ENCODE data around the gene CCDC85C. TPM values are rescaled to one million over a fixed set of nuclear protein-coding genes. Genes with fewer than 3 reads are reported as not detected.
A peak's percentile ranks its signal among the peaks of the same experiment; 100 is the strongest.

Gene CCDC85C
- total RNA-seq, 2 experiments from 2014 or later = 11.3 to 12.7 TPM

DNA sequence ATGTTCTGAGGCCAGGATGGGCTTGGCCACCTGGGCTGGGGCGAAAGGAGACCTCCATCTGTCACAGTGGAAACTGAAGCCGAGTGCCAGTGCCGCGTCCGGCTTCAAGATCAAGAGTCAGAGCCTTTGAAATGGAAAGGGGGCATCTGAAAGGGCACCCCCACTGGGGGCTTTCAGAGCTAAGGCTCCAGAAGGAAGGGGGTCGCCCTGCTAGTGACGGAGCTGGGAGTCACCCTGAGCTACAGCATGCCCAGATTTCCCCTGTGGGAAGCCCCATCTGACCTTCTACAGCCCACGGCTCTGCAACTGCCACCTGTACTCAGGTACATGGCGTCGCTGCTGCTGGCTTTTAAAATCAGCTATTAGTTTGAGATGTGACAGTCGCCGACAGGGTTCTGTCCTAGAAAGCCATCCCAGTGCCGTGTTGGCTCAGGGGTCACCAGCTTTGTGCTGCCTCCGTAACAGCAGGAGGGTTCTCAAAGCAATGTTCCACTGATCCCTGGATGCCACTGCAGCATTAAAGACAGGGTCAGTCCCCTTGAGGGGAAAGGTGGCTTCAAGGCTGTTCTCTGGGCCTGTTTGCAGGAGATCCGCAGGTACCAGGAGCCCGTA lies 91.3 kb downstream of the CCDC85C start:
- intact Hi-C loops (cut with micrococcal nuclease) = no loop called here
- CTCF ChIA-PET = interaction anchor here (0.6 to 1.9 kb wide), 3 partner anchors 9 to 116 kb away, joined by 3 to 4 read pairs (median 3); no protein-coding TSS in a partner anchor
- Mint-ChIP-seq H3K36me3 (ENCODE audit: low read depth) (peaks cover 9% of the 10 kb centered on the region), H3K9me3 (no peaks in the 10 kb centered on the region), H3K4me1 (ENCODE audit: low read depth) (no peaks in the 10 kb centered on the region), H3K27ac (no peak overlapping the region), H3K27me3 (ENCODE audit: low read depth) (no peaks in the 10 kb centered on the region), H3K4me3 (no peak overlapping the region)
- no peak for DNase-seq

DNA sequence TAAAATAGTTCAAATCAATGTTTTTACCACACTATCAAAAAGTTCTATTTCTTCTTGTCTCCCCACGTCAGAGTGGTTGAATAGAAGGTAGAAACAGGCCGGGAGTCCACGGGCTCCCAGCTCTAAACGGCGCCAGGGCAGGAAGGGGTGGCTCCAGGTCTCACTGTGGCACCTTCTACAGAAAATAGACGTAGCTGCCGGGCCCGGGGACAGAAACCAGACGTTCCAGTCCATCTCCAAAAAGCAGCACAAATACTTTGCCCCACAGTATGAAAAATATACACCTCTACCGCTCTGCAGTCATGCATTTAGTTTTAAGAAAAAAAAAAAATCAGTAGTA lies 91.9 kb downstream of the CCDC85C start:
- Mint-ChIP-seq H3K9me3 (no peaks in the 10 kb centered on the region), H3K4me1 (ENCODE audit: low read depth) (no peaks in the 10 kb centered on the region), H3K4me3 (no peak overlapping the region), H3K27ac (peak overlapping the region; percentile 41), H3K36me3 (ENCODE audit: low read depth) (peaks cover 12% of the 10 kb centered on the region), H3K27me3 (ENCODE audit: low read depth) (no peaks in the 10 kb centered on the region)
- no peak for DNase-seq
- intact Hi-C loops (cut with micrococcal nuclease) = no loop called here
- CTCF ChIA-PET = interaction anchor here (0.6 to 1.9 kb wide), 4 partner anchors 10 to 117 kb away, joined by 3 to 4 read pairs (median 3); no protein-coding TSS in a partner anchor

DNA sequence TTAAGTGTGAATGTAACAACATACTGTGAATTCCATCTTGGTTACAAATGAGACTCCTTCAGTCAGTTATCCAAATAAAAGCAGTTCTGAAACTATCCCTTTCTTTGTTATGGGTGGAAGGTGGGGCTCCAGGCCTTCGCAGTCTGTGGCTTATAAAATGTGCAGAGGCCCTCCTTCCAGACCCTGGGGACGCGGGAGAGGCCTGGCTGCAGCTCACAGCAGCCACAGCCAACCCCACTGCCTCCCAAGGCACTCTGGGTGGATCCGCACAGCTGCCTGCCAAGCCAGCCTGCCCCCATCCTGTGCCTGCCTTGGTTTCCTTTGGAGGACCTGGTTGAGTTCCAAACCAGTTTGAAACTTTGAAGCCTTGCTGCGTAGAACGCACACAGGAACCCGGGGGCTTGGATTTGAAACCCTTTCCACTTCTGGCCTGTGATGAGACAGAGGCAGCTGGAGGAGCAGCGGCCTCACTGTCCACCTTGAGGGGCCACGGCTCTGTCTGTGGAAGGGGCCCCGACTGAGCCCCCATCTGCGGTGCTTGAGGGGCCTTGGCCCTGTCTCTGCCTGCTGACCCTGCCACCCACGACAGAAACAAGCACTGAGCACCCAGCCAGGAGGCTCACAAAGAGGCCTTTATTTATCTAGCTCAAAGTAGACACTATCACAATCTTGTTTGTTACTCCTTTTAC lies 92.4 kb downstream of the CCDC85C start:
- peak overlapping the region; percentile 41 for H3K27ac Mint-ChIP-seq
- H3K4me3 Mint-ChIP-seq = no peak overlapping the region
- no peaks in the 10 kb centered on the region for H3K27me3 Mint-ChIP-seq (ENCODE audit: low read depth)
- no peaks in the 10 kb centered on the region for H3K4me1 Mint-ChIP-seq (ENCODE audit: low read depth)
- intact Hi-C loops (cut with micrococcal nuclease) = no loop called here
- DNase-seq = no peak
- H3K36me3 Mint-ChIP-seq (ENCODE audit: low read depth) = peaks cover 15% of the 10 kb centered on the region
- H3K9me3 Mint-ChIP-seq = no peaks in the 10 kb centered on the region
- CTCF ChIA-PET = interaction anchor here (0.6 to 1.9 kb wide), 3 partner anchors 10 to 117 kb away, joined by 3 to 4 read pairs (median 3); no protein-coding TSS in a partner anchor

DNA sequence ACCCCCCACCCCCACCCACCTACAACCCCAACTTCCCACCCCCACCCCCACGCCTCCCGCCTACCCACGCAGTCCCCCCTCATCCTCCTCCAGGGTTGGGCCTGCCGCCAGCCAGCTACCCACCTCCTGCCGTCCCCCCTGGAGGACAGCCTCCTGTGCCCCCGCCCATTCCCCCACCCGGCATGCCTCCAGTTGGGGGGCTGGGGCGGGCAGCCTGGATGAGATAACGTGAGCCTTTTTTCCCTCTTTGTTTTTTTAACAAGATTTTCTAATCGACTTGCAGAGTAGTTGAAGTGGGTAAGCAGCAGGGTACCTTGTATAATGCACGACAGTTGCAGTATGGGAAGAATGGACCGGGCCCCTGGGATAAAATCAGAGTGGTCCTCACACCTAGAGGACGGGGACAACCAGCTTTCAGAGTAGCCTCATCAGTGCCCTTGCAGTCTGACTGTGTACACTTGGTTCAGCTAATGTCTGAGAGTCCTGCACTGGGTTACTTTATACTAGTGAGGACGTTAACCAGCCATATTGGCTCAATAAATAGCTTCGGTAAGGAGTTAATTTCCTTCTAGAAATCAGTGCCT lies 93.4 kb downstream of the CCDC85C start:
- no peak overlapping the region for H3K27ac Mint-ChIP-seq
- H3K27me3 Mint-ChIP-seq (ENCODE audit: low read depth) = no peaks in the 10 kb centered on the region
- intact Hi-C loops (cut with micrococcal nuclease) = no loop called here
- CTCF ChIA-PET = interaction anchor here (1.2 kb wide), 1 partner anchor 118 kb away, joined by 3 read pairs; no protein-coding TSS in a partner anchor
- peaks cover 18% of the 10 kb centered on the region for H3K36me3 Mint-ChIP-seq (ENCODE audit: low read depth)
- DNase-seq = no peak
- no peaks in the 10 kb centered on the region for H3K4me1 Mint-ChIP-seq (ENCODE audit: low read depth)
- no peak overlapping the region for H3K4me3 Mint-ChIP-seq
- no peaks in the 10 kb centered on the region for H3K9me3 Mint-ChIP-seq

DNA sequence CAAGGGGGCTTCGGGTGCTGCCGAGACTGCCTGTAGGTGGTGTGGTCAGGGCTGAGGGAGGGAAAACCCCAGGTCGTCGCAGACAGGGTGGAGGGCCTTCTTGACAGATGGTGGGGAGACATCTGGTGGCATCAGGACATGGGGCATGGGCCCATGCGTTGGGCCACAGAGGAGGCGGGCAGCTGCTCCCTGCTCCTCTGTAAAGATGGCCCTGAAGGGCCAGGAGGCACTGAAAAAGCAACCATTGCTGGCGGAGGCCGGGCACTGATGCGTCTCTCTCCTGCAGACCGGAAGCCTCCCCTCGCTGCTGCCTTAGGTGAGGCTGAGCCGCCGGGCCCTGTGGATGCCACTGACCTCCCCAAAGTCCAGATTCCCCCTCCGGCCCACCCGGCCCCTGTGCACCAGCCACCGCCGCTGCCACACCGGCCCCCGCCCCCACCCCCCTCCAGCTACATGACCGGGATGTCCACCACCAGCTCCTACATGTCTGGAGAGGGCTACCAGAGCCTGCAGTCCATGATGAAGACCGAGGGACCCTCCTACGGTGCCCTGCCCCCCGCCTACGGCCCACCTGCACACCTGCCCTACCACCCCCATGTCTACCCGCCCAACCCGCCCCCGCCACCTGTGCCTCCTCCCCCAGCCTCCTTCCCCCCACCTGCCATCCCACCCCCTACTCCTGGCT lies 94.0 kb downstream of the CCDC85C start:
- no peak overlapping the region for H3K4me3 Mint-ChIP-seq
- H3K27ac Mint-ChIP-seq = no peak overlapping the region
- no peak for DNase-seq
- peaks cover 22% of the 10 kb centered on the region for H3K36me3 Mint-ChIP-seq (ENCODE audit: low read depth)
- no peaks in the 10 kb centered on the region for H3K4me1 Mint-ChIP-seq (ENCODE audit: low read depth)
- CTCF ChIA-PET = no interaction called here
- no peaks in the 10 kb centered on the region for H3K27me3 Mint-ChIP-seq (ENCODE audit: low read depth)
- H3K9me3 Mint-ChIP-seq = no peaks in the 10 kb centered on the region
- intact Hi-C loops (cut with micrococcal nuclease) = no loop called here

DNA sequence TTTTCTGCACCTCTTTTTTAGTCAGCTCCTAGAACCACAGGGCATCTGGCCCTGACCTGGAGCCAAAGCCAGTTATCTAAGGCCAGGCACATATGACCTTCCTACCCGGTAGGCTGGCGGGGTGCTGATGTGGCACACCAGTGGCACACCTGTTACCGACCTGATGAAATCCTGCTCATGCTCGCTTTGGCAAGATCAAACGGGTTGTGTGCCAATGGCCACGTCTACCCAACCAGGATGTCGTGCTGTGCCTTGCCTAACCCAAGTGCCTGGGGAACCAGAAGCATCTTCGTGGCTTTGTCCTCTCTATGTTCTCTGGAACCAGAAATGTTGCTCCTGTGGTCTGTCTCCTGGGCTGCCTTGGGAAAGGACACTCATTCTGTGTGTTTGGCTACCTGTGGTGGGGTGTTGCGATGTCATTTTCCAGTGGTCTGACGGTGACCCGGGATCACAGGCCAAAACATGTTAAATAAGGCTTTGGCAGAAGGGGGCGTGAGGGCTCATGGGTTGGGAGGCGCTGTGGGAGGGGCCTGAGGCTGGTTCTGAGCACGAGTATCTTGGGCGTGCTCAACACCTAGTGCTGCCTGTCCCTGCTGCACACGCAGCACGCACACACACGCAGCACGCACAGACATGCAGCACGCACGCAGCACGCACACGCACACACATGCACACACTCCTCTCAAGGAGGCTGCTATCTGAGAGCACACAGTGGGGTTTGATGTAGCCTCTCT lies 94.9 kb downstream of the CCDC85C start:
- Mint-ChIP-seq H3K9me3 (no peaks in the 10 kb centered on the region), H3K4me3 (no peak overlapping the region), H3K27ac (no peak overlapping the region), H3K36me3 (ENCODE audit: low read depth) (peaks cover 29% of the 10 kb centered on the region), H3K4me1 (ENCODE audit: low read depth) (no peaks in the 10 kb centered on the region), H3K27me3 (ENCODE audit: low read depth) (no peaks in the 10 kb centered on the region)
- DNase-seq = no peak
- CTCF ChIA-PET = no interaction called here
- intact Hi-C loops (cut with micrococcal nuclease) = no loop called here

DNA sequence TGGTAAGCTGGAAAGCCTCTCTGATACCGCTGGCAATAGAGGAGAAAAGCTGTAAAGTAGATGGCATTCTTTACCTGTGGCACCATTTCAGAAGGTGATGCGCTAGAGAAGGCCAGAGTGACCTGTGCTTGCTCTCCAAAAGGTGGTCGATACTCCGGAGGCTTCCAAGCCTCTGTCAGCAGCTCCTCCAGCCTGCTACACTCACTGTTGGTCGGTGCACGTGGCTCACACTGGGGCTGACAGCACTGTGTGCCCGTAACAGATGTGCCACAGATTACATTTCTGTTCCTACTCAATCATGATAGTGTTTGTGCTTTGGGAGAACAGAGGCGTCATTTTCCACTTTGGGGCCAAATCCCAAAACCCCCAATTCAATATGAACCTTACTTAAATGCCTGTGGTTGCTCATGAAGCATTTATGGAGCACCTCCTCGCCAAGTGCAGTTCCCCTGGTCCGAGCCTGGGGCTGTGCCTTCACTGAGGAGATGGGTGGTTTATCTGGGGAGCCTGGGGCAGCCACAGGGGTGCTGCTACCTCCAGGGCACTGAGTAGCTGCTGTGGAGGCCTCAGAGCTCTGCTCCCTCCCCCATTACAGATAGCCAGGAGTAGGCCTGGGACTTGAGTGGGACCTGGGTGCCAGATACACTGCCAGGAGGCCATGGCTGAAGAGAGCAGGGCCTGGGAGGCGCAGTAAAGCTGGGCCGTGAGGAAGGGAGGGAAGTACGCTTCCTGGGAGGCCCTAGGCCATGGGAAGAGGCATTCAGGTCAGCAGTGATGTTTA lies 96.0 kb downstream of the CCDC85C start:
- peaks cover 34% of the 10 kb centered on the region for H3K36me3 Mint-ChIP-seq (ENCODE audit: low read depth)

DNA sequence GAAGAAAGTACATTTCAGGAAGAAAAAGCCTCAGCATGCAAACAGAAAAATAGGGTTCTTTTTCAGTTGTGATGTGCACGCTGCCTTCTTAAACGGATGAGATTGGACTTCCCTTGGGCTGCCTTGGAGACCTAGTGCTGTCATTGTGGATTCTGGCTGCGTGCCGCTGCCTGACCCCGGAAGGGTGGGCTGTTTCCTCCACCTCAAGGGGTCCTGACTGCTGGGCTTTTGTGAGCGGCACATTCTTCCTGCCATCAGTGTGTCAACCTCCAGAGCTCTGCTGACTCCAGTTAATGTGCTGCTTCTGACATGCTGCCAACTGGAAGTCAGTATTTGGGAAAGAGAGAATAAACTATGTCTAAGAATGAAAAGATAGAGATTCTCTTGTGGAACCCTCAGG lies 97.7 kb downstream of the CCDC85C start:
- intact Hi-C loops (cut with micrococcal nuclease) = no loop called here
- DNase-seq = no peak
- H3K27ac Mint-ChIP-seq = no peak overlapping the region
- no peak overlapping the region for H3K4me3 Mint-ChIP-seq
- H3K36me3 Mint-ChIP-seq (ENCODE audit: low read depth) = peaks cover 40% of the 10 kb centered on the region
- H3K4me1 Mint-ChIP-seq (ENCODE audit: low read depth) = no peaks in the 10 kb centered on the region
- H3K9me3 Mint-ChIP-seq = no peaks in the 10 kb centered on the region
- CTCF ChIA-PET = no interaction called here
- no peaks in the 10 kb centered on the region for H3K27me3 Mint-ChIP-seq (ENCODE audit: low read depth)

More for the DNA sequence above, 96.0 kb downstream of the CCDC85C start:
- CTCF ChIA-PET = interaction anchor here (0.6 kb wide), 1 partner anchor 146 kb away, joined by 3 read pairs; no protein-coding TSS in a partner anchor
- no peak for DNase-seq
- Mint-ChIP-seq H3K4me1 (ENCODE audit: low read depth) (no peaks in the 10 kb centered on the region), H3K4me3 (no peak overlapping the region), H3K27ac (no peak overlapping the region), H3K27me3 (ENCODE audit: low read depth) (no peaks in the 10 kb centered on the region), H3K9me3 (no peaks in the 10 kb centered on the region)
- intact Hi-C loops (cut with micrococcal nuclease) = no loop called here

DNA sequence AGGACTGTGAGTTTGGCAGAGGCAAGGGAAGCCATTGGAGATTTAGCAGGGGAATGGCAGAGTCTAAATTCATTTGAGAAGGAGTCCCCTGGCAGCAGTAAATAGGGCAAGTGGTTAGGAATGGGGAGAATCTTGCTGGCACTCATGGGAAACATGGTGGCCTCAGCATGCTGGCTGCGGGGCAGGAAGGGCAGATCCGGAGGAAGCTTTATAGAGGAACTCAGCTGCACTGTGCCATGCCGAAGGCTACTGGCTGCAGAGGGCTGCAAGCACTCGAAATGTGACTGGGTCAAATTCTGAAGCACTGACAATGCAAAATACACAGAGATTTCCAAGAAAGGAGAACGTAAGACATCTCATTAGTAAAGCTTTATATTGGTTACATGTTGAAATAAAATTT lies 98.9 kb downstream of the CCDC85C start:
- intact Hi-C loops (cut with micrococcal nuclease) = no loop called here
- Mint-ChIP-seq H3K4me3 (no peak overlapping the region), H3K36me3 (ENCODE audit: low read depth) (peaks cover 41% of the 10 kb centered on the region), H3K27ac (peak overlapping the region; percentile 13), H3K9me3 (no peaks in the 10 kb centered on the region), H3K4me1 (ENCODE audit: low read depth) (no peaks in the 10 kb centered on the region), H3K27me3 (ENCODE audit: low read depth) (no peaks in the 10 kb centered on the region)
- CTCF ChIA-PET = no interaction called here
- DNase-seq = no peak

DNA sequence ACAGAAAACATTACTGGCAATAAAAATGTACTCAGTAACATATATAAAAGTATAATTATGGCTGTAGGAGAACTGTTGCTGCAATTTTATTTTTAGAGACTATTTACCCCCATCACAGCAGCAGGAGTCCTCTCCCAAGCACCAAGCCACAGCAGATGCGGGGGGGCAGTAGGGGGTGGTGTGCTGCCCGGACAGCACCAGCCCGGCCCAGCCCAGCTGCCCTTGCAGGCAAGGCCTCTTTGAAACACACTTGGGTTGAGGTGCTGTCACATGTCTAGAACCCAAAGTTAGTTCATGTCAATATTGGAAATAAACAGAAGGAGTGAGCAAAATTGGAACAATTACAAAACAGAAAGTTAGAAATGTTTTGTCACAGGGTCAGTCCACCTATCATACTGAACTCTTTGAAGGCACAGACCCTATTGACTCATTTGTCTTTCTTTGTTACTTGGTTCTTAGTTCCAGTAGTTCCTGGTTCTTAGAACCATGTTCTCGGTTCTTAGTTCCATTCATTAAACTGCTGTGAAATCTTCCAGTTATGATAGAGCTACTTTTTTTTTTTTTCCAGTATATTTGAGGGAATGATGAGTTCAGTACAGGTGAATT lies 100.1 kb downstream of the CCDC85C start:
- H3K4me1 Mint-ChIP-seq (ENCODE audit: low read depth) = no peaks in the 10 kb centered on the region
- H3K4me3 Mint-ChIP-seq = no peak overlapping the region
- no peak for DNase-seq
- peak overlapping the region; percentile 50 for H3K27ac Mint-ChIP-seq
- CTCF ChIA-PET = interaction anchor here (1.2 kb wide), 1 partner anchor 125 kb away, joined by 3 read pairs; no protein-coding TSS in a partner anchor
- intact Hi-C loops (cut with micrococcal nuclease) = no loop called here
- H3K27me3 Mint-ChIP-seq (ENCODE audit: low read depth) = no peaks in the 10 kb centered on the region
- peaks cover 35% of the 10 kb centered on the region for H3K36me3 Mint-ChIP-seq (ENCODE audit: low read depth)
- no peaks in the 10 kb centered on the region for H3K9me3 Mint-ChIP-seq

DNA sequence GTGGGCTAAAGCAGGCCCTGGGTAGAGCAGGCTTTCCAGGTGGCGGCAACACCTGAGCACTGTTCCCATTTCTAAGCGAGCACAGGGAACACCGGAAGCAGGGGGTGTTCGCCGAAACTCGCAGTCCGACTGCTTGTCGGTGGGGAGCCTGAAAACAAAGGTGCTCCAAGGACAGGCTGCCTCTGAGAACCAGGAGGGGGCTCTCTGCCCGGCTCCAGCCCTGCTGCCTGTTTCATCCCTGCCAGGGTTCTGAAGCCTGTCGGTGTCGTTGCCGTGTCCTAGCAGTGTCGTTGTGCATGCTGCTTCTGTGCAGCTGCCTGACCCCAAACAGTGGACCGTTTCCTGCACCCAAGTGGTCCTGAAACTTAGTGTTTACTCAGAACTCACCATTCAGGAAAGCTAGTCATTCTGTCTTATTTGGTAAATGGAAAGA lies 101.0 kb downstream of the CCDC85C start:
- Mint-ChIP-seq H3K27me3 (ENCODE audit: low read depth) (no peaks in the 10 kb centered on the region), H3K36me3 (ENCODE audit: low read depth) (peaks cover 32% of the 10 kb centered on the region), H3K27ac (peak overlapping the region; percentile 35), H3K4me3 (no peak overlapping the region), H3K9me3 (no peaks in the 10 kb centered on the region), H3K4me1 (ENCODE audit: low read depth) (no peaks in the 10 kb centered on the region)
- intact Hi-C loops (cut with micrococcal nuclease) = no loop called here
- no peak for DNase-seq
- CTCF ChIA-PET = interaction anchor here (0.7 to 1.2 kb wide), 2 partner anchors 126 to 317 kb away, joined by 3 read pairs; no protein-coding TSS in a partner anchor

Measured in activated naive CD4-positive, alpha-beta T cell treated with anti-CD3 and anti-CD28 coated beads for 36 hours (primary cell).